Activated CD4-positive, alpha-beta T cell treated with anti-CD3 and anti-CD28 coated beads, Interleukin-2, amount 10 ng/mL, durations not matched to agents 7 days and 5 days (primary cell): ENCODE results near the gene DMRTC2. TPM values are rescaled to one million over a fixed set of nuclear protein-coding genes. Genes with fewer than 3 reads are reported as not detected.
"Not testable (repeated sequence)": the region's sequence is repeated elsewhere in the genome, so short reads cannot be mapped to it uniquely, and the experiment has no call there.

Experiments used
- CTCF ChIA-PET: fragments of 350-600 bp; sonication (Branson Sonifier 250); formaldehyde crosslinking; loops from one replicate; lab custom pipeline; 2021; ENCODE audit warnings: antibody characterized with exemption; lab: Charles Lee
- POLR2A ChIA-PET: fragments of 350-600 bp; sonication (Branson Sonifier 250); formaldehyde crosslinking; loops from one replicate; lab custom pipeline; 2021; ENCODE audit warnings: antibody characterized with exemption; lab: Charles Lee
- DNase-seq: peaks from one replicate; pipeline ENCODE4 v3.0.0-alpha.2; 2020
- H3K27ac Mint-ChIP-seq: one replicate; pipeline ENCODE4 v1.8.0; 2021; ENCODE audit warnings: mild to moderate bottlenecking, moderate library complexity, mixed read lengths
- H3K27me3 Mint-ChIP-seq: one replicate; pipeline ENCODE4 v1.8.0; 2021; ENCODE audit warnings: mixed read lengths
- H3K36me3 Mint-ChIP-seq: one replicate; pipeline ENCODE4 v1.8.0; 2021; ENCODE audit warnings: low read depth, mixed read lengths
- H3K4me1 Mint-ChIP-seq: one replicate; pipeline ENCODE4 v1.8.0; 2021; ENCODE audit warnings: mixed read lengths
- H3K4me3 Mint-ChIP-seq: one replicate; pipeline ENCODE4 v1.8.0; 2021; ENCODE audit warnings: mild to moderate bottlenecking, moderate library complexity, mixed read lengths
- H3K9me3 Mint-ChIP-seq: one replicate; pipeline ENCODE4 v1.8.0; 2021; ENCODE audit warnings: mixed read lengths
- total RNA-seq, 2 experiments: library from RNA; stranded (reverse); gene quantifications; one replicate each; pipeline ENCODE4 v1.2.3, GENCODE V29; 2021

Gene DMRTC2
- total RNA-seq, 2 experiments from 2014 or later, result not detected

DNA sequence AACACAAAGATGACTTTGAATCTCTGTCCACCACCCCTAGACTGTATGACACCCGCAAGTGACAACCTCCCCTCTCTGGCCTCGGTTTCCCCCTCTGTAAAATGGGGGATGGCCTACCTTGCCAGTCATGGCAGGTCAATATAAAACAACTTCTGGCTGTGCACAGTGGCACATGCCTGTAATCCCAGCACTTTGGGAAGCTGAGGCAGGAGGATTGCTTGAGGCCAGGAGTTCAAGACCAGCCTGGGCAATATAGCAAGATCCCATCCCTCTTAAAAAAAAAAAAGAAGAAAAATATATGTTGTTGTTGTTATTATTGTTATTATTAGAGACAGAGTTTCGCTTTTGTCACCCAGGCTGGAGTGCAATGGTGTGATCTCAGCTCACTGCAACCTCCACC is 31.1 kb downstream of the DMRTC2 start:
- peaks cover 20% of the 10 kb centered on the region for H3K36me3 Mint-ChIP-seq
- peak overlapping the region; percentile 99 for H3K27ac Mint-ChIP-seq
- not testable (repeated sequence) for DNase-seq, H3K27me3 Mint-ChIP-seq, H3K9me3 Mint-ChIP-seq
- H3K4me3 Mint-ChIP-seq, result peak overlapping the region; percentile 67
- ChIA-PET CTCF (interaction anchor here (0.6 to 1.9 kb wide), 11 partner anchors 12 to 1523 kb away, joined by 3 to 9 read pairs (median 4); partner anchors contain the start of gene RPS19), POLR2A (interaction anchor here (0.7 to 1.0 kb wide), 2 partner anchors 16 to 76 kb away, joined by 3 to 4 read pairs; no protein-coding TSS in a partner anchor)
- H3K4me1 Mint-ChIP-seq, result peaks cover 87% of the 10 kb centered on the region

DNA sequence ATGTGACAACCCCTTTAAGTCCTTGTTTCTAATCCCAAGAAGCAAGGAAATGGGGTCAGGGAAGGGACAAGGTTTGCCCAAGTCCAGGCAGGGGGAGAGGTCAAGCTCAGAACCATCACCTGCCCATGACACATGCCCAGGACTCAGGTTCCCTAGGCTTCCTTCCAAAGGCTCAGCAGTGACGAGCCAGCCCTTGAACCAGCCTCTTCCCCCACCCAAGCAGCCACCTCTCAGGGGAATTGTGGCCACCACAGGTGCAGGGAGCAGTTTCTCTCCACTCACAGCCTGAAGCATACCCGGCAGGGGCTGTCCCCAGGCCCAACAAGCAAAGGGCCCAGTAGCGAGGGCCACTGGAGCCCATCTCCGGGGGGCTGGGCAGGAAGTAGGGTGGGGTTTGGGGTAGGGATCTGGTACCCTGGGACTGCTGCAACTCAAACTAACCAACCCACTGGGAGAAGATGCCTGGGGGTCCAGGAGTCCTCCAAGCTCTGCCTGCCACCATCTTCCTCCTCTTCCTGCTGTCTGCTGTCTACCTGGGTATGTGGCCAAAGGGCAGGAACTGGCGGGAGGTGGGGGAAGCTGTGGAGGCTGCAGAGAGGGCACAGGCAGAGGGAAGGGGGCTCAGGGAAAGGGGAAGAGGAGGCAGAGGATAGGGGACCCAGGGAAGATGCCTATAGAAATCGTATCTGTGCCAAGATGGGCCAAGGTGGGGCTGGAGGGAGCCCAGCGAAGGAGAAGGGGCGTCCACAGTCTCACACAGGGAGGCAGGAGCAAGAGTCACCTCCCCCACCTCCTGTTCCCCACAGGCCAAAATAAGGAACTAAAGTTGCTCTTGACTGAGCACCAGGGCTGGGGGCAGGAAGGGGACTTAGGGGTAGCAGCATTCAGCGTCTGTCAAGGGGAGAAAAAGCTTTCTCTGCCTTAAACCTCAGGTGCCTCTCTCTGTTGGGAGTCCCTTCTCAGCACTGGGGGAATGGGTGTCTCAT is 32.3 kb downstream of the DMRTC2 start, which contains the start of gene CD79A:
CD79A (plus strand) TSS at position 433 of the 986 bp plus-strand sequence; CDS start at position 459, 26 bp downstream.
- Mint-ChIP-seq H3K27me3 (no peaks in the 10 kb centered on the region), H3K9me3 (no peaks in the 10 kb centered on the region), H3K4me1 (peaks cover 83% of the 10 kb centered on the region), H3K27ac (peak within 1 kb of the TSS; percentile 99), H3K36me3 (peaks cover 10% of the 10 kb centered on the region), H3K4me3 (peak within 1 kb of the TSS; percentile 34)
- no peak for DNase-seq
- CTCF ChIA-PET, result interaction anchor here (0.7 to 1.1 kb wide), 5 partner anchors 10 to 75 kb away, joined by 3 to 5 read pairs (median 3); partner anchors contain the start of gene RPS19
- POLR2A ChIA-PET, result no interaction called here

DNA sequence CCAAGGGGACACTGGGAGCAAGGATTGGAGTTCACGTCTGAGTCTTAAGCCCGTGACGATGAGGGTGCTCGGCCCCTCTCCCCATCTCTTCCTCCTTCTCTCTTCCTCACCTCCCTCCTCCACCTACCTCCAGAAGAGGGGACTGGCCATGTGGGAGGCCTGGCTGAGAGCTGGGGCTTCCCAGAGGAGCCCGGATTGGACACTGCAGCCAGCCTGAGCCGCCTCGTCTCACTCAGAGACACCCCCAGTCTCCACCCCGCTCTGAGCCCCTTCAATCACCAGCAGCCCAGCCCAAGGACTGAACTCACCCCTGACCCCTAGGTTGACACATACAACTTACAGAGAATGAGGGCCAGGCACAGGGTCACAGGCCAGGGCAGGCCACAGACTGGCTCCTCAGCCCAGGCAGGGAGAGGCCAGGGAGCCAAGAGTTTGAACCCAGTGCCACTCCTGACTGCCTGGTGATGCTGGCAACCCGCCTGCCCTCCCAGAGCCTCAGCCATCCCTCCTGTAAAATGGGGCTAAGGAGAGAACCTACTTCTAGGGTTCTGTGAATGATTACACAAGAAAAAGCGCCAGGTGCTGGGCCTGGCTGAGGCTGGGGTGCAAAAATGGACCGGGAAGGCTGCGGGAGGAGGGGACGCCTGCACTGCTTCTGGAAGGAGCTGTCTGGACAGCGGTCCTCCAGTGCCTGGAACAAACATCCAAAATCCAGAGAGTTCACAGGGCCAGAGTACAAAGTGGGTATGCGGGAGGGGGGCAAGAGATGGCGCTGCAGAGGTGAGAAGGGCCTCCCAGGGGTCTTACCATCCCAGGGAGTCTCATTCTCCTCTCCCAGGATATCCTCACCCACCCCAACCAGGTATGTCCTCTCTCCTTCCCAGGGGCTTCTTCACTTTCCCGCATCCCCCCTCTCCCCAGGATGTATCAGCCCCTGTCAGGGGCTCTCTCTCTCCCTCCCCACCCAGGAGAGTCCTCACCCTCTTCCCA is 33.4 kb downstream of the DMRTC2 start:
- CTCF ChIA-PET, result interaction anchor here (1.1 kb wide), 1 partner anchor 74 kb away, joined by 3 read pairs; no protein-coding TSS in a partner anchor
- Mint-ChIP-seq H3K36me3 (peaks cover 8% of the 10 kb centered on the region), H3K9me3 (no peaks in the 10 kb centered on the region), H3K27ac (peak overlapping the region; percentile 99), H3K27me3 (no peaks in the 10 kb centered on the region), H3K4me3 (no peak overlapping the region), H3K4me1 (peaks cover 77% of the 10 kb centered on the region)
- DNase-seq, result no peak
- POLR2A ChIA-PET, result no interaction called here

DNA sequence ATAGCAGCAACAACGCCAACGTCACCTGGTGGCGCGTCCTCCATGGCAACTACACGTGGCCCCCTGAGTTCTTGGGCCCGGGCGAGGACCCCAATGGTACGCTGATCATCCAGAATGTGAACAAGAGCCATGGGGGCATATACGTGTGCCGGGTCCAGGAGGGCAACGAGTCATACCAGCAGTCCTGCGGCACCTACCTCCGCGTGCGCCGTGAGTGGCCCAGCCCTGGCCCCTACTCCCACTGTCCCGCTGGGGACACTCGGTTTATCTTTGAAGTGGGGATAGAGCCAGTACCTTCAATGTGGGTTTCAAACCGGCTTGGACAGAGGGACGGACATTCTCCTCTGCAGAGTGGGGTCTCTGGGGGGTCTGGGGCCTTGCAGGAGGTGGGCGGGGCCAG is 34.2 kb downstream of the DMRTC2 start:
- DNase-seq, result no peak
- Mint-ChIP-seq H3K27ac (peak overlapping the region; percentile 80), H3K36me3 (peaks cover 14% of the 10 kb centered on the region), H3K9me3 (no peaks in the 10 kb centered on the region), H3K27me3 (no peaks in the 10 kb centered on the region), H3K4me3 (no peak overlapping the region), H3K4me1 (peaks cover 70% of the 10 kb centered on the region)
- CTCF ChIA-PET, result no interaction called here
- POLR2A ChIA-PET, result no interaction called here

DNA sequence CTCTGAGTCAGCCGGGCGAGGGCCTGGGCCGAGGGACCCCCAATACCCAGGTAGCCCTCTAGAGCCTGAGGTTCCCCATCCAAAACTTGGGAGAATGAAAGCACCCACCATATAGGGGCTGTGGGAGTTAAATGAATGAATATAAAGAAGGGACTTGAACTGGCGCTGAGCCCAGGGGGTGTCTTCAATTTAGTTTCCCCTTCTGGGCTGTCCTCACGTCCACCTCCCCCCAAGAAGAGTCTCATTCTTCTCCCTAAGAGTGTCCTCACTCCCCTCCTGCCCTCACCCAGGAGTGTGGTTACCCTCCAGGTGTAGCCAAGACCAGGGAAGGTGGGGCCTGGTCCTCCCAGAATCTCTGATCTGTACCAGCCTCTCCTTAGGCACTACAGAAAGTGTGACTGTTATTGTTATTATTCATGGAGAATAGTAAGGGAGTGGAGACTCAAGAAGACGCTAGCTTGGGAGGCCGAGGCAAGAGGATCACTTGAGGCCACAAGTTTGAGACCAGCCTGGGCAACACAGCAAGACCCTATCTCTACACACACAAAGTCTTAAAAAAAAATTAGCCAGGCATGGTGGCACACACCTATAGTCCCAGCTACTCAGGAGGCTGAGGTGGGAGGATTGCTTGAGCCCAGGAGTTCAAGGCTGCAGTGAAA is 35.0 kb downstream of the DMRTC2 start:
- Mint-ChIP-seq H3K4me3 (no peak overlapping the region), H3K27ac (peak overlapping the region; percentile 78)

DNA sequence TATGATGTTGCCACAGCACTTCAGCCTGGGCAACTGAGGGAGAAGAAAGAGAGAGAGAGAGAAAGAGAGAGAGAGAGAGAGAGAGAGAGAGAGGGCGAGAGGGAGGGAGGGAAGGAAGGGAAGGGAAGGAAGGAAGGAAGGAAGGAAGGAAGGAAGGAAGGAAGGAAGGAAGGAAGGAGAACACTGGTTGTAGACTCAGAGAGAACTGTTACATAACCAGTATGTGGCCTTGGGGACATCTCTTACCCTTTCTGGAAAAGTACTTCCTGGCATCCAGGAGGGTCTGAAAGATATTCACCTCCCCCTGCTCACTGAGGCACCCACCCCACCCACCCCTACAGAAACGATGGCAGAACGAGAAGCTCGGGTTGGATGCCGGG is 35.5 kb downstream of the DMRTC2 start:
- H3K4me3 Mint-ChIP-seq, result no peak overlapping the region
- H3K36me3 Mint-ChIP-seq, result peaks cover 24% of the 10 kb centered on the region
- ChIA-PET CTCF (interaction anchor here (1.4 kb wide), 1 partner anchor 15 kb away, joined by 5 read pairs; no protein-coding TSS in a partner anchor), POLR2A (no interaction called here)
- H3K27ac Mint-ChIP-seq, result peak overlapping the region; percentile 78
- no peak for DNase-seq
- H3K4me1 Mint-ChIP-seq, result peaks cover 62% of the 10 kb centered on the region
- no peaks in the 10 kb centered on the region for H3K9me3 Mint-ChIP-seq
- H3K27me3 Mint-ChIP-seq, result no peaks in the 10 kb centered on the region

More for the DNA sequence above, 35.0 kb downstream of the DMRTC2 start:
- H3K36me3 Mint-ChIP-seq, result peaks cover 20% of the 10 kb centered on the region
- ChIA-PET POLR2A (no interaction called here), CTCF (no interaction called here)
- H3K4me1 Mint-ChIP-seq, result peaks cover 66% of the 10 kb centered on the region
- no peaks in the 10 kb centered on the region for H3K27me3 Mint-ChIP-seq
- no peak for DNase-seq
- no peaks in the 10 kb centered on the region for H3K9me3 Mint-ChIP-seq

DNA sequence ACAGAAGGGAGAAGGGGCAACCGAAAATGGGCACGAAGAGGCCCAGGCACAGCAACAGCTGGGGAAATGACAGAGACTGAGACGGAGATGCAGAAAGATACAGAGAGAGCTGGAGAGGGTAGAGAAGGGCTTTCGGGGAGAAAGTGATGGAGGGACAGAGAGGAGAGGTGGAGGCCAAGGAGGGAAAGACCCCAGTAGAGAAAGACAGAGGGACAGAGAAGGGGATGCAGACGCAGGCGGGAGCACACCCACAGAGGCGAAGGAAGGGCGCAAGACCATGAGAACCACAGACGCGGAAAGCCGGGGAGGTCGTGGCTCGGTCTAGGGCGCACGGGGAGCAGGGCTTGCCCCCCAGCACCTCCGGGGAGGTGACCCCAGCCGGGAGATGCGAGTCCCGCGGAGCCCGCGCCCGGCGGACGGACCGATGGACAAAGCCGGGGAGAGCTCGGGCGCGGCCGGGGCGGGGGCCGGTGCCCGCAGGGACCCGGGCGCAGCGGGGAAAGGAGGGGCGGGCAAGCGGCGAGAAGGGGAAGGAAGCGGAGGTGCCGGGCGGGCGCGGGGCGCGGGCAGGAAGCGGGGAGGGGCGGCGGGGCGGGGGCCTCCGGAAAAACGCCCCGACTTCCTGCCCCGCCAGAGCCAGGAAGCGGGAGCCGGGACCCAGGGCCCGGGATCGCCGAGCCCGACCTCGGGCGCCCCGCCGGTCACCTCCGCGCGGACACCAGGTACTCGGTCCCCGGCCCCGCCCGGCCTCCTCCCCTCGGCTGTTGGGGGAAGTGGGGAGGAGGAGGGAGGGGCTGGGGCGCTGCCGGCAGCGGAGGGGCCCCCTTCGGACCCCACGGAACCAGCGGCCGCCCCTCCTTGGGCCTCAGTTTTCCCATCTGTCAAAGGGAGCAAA is 38.0 kb downstream of the DMRTC2 start, which contains the start of gene ARHGEF1:
ARHGEF1 (plus strand) TSS at position 617 of the 895 bp plus-strand sequence. CDS start 4,899 bp downstream, outside the sequence.
- ChIA-PET POLR2A (no interaction called here), CTCF (interaction anchor here (1.0 to 2.9 kb wide), 4 partner anchors 10 to 62 kb away, joined by 3 to 12 read pairs (median 4); partner anchors contain the start of gene RPS19)
- peaks cover 46% of the 10 kb centered on the region for H3K36me3 Mint-ChIP-seq
- no peaks in the 10 kb centered on the region for H3K9me3 Mint-ChIP-seq
- H3K27me3 Mint-ChIP-seq, result no peaks in the 10 kb centered on the region
- H3K4me3 Mint-ChIP-seq, result peak within 1 kb of the TSS; percentile 95
- H3K4me1 Mint-ChIP-seq, result peaks cover 50% of the 10 kb centered on the region
- peak within 1 kb of the TSS; percentile 95 for H3K27ac Mint-ChIP-seq
- peak; percentile 68 for DNase-seq

DNA sequence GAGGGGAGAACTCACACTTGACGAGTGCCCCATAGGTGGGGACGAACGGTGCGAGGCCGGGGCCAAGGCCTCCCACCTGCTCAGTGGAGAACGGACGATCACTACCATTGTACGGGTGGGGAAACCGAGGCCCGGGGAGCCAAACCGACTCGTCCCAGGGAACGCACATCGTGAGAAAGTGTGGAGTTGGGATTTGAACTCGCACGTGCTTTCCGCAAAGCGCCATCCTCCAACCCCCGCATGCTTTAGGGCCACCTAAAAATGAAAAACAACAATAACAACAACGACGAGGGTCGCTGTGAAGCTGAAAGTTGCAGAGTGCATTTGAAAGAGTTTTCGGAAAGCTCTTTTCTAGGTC is 38.6 kb downstream of the DMRTC2 start:
- POLR2A ChIA-PET, result no interaction called here
- H3K9me3 Mint-ChIP-seq, result no peaks in the 10 kb centered on the region
- peak overlapping the region; percentile 83 for H3K4me3 Mint-ChIP-seq
- peaks cover 52% of the 10 kb centered on the region for H3K36me3 Mint-ChIP-seq
- H3K27me3 Mint-ChIP-seq, result no peaks in the 10 kb centered on the region
- peaks cover 50% of the 10 kb centered on the region for H3K4me1 Mint-ChIP-seq
- peak overlapping the region; percentile 94 for H3K27ac Mint-ChIP-seq
- no peak for DNase-seq
- CTCF ChIA-PET, result interaction anchor here (1.0 to 5.4 kb wide), 6 partner anchors 11 to 68 kb away, joined by 3 to 44 read pairs (median 6); partner anchors contain the start of gene RPS19

DNA sequence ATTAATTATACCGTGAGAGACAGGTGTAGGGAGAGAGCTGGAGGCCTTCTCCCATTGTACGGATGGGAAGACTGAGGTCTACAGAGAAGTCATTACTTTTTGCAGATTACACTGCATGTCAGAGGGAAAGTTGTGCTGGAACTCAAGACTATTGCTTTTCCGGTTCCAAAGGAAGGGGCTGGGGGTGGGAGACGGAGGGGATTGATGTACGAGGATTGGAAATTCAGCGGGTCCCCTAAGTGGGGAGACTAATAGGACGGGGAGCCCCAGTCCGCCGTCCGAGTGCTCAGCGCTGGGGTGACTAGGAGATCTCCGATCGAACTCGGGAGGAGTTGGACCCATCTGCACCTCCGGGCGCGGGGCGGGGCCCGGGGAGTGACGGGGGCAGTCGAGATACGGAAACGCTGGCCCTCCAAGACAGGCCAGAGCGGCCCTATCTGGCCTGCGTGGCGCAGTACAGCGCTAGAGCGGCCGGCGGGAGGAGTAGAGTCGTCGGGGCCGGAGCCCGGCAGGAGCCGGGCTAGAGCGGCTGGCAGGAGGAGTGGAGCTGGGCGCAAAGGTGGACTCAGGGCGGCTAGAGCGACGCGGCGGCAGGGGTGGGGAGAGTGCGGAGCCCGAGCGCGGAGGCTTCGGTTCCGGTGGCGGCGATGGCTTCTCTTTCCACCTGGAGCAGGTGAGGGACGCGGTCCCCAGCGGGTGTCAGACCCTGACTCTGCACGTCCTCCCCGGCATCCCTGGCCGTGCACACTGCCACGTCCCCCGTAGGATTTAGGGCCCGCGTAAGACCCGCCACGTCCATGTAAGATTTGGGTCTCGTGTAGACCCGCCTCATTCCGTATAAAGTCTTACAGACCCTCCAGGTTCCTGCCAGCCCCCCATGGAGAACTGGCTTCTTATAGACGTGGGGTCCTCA is 39.2 kb downstream of the DMRTC2 start:
- POLR2A ChIA-PET, result no interaction called here
- H3K4me3 Mint-ChIP-seq, result peak overlapping the region; percentile 83
- H3K27ac Mint-ChIP-seq, result peak overlapping the region; percentile 94
- H3K36me3 Mint-ChIP-seq, result peaks cover 57% of the 10 kb centered on the region
- H3K4me1 Mint-ChIP-seq, result peaks cover 51% of the 10 kb centered on the region
- DNase-seq, result peak; percentile 90
- H3K9me3 Mint-ChIP-seq, result no peaks in the 10 kb centered on the region
- CTCF ChIA-PET, result interaction anchor here (1.1 to 5.4 kb wide), 5 partner anchors 12 to 67 kb away, joined by 3 to 44 read pairs (median 7); partner anchors contain the start of gene RPS19
- no peaks in the 10 kb centered on the region for H3K27me3 Mint-ChIP-seq
